GF-D8 (cell line): ENCODE results near the gene EFCAB6.

Experiments used
- DNase-seq: peaks from one replicate; lab custom pipeline; 2025; lab: John Stamatoyannopoulos, UW

EFCAB6 gene

DNA sequence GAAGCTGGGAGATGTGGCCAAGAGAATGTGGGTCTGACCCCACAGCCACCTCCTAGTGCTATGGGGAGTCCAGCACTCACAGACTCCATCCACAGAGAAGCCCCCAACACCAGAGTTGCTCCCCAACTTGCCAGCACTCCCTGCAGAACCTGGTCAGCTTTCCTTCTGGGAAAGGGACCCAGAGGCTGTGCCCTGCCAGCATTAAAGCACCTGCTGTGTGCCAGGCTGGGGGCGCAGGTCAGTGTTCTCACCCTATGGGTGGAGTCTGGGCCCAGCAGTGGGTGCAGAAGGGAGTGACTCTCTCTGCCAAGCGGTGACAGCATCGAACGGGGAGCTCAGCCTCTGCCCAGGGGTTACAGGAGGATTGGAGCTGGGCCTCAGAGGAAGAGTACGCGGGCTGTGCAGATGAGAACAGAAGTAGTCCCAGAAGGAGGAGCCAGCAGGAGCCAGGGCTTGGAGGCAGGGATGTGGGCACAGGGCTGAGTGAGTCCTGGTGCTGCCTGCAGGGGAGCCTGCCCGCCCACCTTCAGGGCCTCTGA is 285.9 kb downstream of the EFCAB6 start:
- DNase-seq = no peak

DNA sequence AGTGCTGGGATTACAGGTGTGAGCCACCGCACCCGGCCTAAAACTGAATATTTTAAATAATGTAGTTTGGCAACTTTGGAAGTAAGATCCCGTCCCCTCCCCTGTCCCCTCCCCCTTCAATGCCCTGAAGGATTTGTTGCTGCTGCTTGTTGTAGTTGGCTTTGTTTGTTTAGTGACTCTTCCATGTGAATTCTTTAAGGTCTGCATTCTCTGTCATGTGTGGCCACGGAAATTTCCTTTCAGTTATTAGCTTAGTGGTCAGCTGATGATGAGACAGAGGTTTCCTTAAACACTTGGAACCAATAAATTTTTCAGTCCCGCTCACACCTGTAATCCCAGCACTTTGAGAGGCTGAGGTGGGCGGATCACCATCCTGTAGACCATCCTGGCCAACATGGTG is 290.4 kb downstream of the EFCAB6 start:
- no peak for DNase-seq

DNA sequence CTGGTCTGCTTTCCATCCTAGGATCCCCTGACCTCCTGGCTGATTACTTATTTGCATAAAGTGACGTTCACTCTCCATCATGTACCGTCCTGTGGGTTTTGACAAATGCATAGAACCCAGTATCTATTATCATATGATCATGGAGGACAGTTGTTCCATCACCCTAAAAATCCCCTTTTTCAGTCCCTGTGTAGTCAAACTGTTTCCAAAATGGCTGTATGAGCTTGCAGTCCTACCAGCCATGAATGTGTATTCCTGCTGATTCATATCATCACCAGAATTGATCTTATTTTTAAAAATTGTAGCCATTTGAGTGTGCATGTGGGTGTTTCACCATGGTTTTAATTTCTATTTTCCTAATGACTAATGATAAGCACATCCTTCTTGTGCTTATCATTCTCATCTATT is 291.5 kb downstream of the EFCAB6 start:
- DNase-seq = no peak

DNA sequence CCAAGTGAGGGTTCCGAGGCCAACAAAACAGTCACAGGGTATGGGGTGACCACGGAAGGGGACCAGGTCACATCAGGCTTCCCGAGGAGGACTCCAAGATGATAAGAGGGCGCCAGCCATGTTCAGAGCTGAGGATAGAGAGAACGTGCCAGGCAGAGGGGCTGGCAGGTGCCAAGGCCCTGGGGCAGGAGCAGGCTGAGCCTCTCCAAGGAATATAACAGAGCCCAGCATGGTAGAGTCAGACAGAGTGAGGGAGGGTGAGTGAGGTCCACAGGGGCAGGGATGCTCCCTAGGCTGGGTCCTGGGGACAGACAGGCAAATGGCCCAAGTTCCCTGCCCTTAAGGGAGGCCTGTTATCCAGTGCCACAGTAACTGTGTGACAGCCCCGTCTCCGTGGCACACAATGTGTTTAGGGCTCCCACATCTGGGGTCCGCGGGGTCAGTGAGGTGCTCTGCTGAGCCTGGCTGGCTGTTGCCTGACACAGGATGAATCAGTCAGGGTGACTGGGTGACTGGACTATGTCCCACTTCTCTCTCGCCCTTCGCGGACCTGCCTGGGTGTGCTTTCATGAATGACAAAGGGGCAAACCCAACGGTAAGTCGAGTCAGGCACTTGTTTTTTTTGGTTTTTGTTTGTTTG is 295.0 kb downstream of the EFCAB6 start:
- DNase-seq = no peak

DNA sequence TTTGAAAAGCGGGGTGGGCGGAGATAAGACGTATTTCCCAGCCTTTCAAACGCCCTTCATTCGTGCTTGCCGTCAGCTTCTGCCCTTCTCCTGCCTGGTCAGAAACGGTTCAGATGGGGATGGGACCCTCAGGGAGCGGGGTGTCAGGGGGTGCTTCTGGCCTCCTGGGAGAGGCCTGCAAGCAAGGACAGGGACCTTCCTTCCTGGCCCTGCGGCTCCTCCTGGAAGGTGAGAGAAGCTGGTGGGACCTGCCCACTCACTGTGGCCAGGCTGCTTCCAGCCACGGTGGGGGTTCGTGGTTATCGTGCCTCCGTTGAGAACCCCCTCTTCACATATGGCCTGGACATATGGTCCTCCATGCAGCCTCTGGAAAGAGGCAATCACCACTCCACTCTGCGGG is 295.7 kb downstream of the EFCAB6 start:
- DNase-seq = no peak

DNA sequence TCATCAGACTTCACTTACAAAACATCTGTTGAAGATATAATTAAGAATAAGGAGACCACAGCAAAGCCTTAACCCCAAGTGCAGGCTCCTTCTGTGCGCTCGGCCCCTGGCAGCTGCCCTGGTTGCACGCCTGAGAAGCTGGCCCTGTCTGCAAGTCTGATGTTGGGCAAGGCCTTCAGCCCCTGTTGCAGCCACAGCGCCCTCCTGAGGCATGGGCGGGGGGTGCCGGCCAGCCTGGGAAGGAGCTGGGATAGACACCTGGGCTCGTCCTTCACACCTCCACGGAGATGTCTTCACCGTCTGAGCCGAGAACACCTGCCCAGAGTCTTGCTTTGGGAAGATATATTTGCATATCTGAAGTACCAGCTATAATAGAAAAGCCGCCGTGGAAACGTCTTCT is 296.2 kb downstream of the EFCAB6 start:
- DNase-seq = no peak

DNA sequence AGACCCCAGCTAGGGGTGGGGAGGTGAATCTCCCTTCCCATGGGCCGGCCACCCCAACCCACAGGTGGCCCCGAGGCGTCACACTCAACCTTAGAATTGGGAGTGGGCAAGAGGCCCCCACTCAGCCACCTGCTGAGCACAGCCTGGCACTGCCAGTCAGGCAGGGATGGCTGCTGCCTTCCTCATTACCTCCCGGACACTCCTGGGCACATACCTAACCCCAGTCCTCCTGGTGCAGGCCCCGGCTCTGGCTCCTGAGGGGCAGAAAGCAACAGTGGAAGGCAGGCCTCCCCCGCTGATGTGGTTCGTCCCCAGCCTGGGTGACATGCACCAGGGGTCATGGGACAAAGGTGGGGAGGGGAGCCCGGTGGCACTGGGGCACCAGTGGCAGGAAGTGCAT is 296.7 kb downstream of the EFCAB6 start:
- no peak for DNase-seq

DNA sequence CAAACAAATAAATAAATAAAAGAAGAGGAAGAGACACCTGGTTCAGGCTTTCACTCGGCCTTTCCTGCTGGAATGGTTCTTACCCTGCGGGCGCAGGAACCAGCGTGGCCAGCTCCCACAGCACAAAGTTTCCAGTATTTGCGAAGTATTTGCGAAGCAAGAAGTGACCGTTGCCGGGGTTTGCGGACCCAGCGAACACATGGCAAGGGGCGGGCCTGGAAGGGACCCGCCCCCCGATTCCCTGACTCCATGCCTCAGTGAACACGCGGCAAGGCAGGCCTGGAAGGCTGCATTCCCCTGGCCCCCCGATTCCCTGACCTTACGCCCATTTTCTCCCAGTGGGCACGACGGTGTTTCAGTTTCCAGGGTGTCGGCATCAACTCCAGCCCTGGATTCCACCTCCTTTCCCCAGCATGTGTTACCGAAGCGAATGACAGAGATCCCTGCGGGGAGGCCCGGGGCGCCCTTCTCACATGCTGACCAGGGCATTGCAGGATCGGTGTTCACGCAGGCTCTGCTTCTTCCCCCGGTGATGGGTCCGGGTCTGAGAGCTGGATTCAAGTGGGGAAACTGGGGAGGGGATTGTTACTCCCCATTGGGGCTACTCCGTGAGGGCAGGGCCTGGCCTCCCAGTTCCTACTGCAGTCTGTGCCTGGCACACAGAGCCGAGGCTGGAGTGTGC is 297.5 kb downstream of the EFCAB6 start:
- no peak for DNase-seq

DNA sequence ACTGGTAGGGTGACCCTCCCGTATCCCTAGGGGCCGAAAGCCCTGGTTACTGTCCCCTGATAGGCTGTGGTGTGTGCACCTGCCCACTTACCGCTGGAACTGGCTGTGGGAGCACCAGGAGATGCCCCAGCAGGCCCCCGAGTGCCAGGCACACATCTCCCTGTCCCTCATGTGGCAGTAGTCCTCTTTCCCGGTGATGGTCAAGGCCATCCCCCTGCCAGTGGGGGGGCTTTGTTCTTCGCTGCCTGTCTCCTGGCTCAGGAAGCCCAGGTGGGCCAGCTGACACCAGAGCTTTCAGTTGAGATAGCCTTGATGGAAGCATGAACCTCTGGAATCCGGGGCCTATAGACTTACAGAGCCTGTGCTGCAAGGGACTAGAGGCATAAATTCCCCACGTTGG is 299.8 kb downstream of the EFCAB6 start:
- no peak for DNase-seq

DNA sequence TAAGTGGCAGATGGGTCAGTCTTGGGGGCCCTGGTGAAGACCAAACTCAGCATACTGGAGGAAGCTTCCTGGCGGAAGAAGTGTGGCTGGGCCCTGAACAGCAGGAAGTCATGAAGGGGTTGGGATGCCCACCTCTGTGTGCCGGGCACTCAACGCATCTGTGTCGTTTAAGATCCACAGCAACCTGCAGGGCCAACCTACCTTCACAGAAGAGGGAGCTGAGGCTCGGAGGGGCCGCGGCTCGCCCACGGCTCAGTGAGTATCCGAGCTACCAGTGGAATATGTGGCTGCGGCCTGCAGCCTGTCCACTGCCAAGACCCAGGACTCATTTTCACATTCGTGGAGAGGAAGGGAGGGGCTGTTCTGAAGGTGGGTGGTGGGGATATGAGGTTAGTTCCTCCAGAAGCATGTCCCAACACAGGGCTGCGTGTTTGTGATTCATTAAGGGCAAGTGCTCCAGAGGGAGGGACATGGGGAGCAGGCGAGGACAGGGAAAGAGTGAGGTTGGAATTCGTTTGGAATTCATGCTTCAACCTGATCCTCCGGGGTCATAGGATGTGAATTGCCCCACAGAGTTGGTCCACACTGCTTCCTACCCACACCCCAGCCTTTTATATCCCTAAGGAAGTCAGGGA is 300.7 kb downstream of the EFCAB6 start:
- DNase-seq = no peak

DNA sequence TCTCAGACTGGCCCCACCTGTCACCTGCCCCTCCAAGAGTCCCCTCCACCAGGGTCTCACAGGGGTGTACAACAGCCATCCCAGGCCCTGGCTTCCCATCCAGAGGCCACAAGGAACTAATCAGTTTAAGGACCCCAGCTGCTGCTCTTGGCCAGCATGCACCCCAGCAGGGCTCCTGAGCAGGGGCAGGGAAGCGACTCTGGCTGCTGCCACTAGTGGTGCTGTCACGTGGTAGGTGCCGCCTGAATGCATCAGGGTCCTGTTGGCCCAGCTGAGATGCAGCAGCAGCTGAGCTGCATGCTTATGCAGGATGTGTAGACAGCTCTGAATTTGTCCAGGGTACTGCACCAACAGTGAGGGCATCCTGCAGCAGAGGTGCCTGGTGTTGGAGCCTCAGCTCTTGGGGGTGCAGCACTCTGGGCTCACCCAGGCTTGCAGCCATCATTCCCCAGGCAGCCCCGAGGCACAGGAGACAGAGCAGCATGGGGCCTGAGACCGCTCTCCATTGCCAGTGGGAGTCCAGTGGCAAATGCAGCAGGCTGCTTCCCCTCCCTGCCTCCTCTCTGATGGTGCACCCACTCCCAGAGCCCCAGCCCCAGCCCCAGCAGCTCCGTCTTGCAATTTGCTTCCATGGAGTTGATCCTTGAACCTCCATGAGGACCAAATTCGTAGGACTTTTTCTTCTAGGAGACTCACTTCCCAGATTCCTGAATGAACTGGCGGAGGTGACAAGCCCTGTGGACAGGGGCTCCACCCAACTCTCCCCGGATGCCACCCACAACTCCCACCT is 301.6 kb downstream of the EFCAB6 start:
- no peak for DNase-seq

DNA sequence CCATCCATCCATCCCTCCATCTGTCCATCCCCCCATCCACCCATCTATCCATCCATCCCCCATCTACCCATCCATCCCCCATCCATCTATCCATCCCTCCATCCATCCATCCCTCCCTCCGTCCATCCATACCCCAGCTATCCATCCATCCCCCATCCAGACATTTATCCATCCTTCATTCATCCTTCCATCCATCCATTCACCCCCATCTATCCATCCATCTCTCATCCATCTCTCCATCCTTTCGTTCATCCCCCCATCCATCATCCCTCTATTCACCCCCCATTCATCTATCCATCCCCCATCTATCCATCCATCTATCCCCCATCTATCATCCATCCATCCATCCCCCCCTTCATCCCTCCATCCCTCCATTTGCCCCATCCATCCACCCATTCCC is 302.8 kb downstream of the EFCAB6 start:
- no peak for DNase-seq

DNA sequence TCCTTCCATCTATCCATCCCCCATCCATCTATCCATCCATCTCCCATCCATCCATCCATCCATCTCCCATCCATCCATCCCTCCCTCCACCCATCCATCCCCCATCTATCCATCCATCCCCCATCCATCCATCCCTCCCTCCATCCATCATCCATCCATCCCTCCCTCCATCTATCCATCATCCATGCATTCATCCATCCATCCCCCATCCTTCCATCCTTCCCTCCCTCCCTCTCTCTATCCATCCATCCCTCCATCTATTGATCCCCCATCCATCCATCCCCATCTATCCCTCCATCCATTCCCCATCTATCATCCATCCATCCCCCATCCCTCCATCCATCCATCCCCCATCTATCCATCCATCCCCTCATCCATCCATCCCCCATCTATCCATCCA is 303.6 kb downstream of the EFCAB6 start:
- DNase-seq = no peak

DNA sequence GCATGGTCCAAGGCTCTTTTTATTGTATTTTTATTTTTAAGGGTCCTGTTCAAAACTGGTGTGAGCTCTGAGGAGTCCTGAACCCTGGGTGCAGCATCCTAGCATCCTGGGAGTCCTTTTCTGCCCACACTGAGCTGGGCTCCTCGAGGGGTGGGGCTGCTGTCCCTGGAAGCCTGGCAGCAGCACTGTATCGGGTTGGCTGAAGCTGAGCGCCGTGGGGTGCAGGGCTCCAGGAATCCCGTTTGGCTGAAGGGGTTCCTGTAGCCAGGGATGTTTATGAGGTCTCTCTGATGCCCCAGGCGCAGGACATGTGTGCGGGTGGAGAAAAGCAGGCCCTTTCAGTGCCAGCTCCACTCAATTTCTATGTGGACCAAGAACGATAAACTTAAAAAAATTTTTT is 304.9 kb downstream of the EFCAB6 start:
- DNase-seq = no peak

DNA sequence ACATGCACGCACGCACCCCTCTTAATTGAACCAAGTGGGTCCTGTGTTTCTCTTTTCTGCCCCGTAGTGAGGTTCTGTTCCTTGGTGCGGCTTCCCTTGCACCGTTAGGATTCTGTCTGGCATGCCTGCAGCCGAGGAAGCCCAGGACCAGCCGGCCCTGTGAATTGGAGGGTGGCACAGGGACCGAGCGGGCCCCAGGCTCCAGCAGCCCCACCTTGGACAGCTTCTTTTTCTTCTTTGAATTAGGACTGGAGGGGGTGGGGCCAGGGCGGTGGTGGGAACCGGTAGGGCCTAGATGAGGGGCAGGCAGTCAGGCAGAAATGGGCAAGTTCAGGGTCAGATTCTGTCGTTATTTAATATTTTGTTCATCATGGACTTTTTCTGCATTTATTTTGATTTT is 305.6 kb downstream of the EFCAB6 start:
- DNase-seq = no peak

DNA sequence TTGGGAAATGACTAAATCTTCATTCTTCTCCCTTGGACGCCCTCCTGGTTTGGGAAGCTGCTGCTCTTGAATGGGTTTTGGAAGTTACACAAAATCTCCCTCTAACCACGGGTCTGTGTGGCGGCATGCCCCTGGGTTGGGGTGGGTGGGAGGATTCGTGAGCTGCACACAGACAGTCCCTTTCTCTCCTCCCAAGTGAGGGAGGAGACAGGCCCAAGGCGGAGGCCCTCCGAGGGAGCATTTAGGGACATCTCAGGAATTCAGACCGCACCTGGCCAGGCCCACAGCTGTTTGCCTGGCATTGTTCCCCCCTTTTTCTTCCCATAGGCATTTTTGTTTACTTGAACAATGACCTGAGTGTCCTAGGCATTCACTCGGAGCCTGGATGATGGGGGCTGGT is 306.2 kb downstream of the EFCAB6 start:
- no peak for DNase-seq

DNA sequence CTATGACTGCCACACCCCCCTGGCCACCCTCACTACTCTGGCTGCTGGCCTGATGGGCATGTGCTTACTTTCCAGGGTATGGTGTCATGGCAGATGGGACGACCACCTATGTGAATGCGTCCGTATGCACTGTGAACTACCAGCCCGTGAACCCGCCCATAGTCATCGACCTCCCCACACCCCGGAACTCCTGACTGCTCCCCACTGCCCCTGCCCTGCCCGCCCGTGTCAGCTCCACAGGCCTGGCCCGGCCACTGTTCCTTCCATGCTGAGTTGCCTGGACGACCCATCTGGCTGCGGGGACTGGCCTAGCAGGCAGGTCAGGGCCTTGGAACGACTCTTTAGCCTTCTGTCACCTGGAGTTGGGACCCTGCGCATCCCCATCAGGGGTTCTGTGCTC is 306.7 kb downstream of the EFCAB6 start:
- DNase-seq = no peak

DNA sequence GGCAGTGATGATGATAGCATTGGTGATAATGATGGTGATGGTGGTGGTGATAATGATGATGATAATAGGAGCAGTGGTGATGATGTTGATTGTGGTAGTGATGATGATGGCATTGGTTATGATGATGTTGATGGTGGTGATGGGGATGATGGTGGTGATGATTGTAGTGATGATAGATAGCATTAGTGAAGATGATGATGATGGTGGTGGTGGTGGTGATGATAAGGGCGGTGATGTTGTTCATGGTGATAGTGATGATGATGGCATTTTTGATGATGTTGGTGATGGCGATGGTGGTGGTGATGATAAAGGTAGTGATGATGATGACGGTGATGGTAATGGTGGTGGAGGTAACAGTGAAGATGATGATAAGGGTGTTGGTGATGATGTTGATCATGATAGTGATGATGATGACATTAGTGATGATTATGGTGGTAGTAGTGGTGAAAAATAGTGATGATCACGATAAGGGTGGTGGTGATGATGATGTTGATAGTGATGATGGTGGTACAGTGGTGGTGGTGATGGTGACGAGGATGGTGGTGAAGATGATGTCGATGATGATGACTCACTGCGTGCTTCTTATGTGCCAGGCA is 307.3 kb downstream of the EFCAB6 start:
- no peak for DNase-seq

DNA sequence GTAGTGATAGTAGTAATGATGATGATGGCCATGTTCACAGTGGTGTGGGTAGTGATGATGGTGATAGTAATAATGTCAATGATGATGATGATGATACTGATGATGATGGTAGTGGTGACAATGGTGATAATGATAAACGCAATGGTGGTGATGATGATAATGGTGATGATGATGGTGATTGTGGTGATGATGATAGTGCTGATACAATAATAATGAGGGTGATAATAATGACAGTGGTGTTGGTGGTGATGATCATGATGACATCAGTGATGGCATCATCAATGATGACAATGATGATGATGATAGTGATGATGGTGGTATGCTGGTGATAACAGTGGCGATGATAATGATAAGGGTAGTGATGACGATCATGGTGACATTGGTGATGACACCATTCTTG is 308.0 kb downstream of the EFCAB6 start:
- DNase-seq = no peak

DNA sequence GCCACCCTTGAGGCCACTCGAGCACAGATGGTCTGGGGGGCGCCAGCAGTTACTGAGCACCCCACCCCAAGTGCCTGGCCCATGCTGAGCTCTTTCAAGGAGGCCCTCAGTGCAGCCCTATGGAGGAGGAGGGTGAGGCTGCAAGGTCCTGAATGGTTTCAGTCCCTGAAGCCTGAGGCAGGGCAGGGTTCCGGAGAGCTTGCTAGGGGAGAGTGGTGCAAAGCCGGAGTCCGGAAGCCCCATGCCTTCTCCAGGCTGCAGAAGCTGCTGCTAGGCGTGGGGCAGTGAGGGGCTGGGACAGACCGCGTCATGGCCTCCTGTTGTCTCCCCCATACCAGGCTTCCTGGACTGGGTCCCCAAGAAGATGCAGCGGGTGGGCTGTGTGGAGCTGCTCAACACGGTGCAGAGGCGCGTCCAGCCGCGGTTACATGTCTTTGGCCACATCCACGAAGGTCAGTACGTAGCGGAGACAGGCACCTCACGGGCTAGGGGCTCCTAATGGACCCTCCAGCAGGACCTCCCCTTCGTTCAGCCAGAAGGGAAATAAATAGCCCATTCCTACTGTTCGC is 309.7 kb downstream of the EFCAB6 start:
- no peak for DNase-seq

DNA sequence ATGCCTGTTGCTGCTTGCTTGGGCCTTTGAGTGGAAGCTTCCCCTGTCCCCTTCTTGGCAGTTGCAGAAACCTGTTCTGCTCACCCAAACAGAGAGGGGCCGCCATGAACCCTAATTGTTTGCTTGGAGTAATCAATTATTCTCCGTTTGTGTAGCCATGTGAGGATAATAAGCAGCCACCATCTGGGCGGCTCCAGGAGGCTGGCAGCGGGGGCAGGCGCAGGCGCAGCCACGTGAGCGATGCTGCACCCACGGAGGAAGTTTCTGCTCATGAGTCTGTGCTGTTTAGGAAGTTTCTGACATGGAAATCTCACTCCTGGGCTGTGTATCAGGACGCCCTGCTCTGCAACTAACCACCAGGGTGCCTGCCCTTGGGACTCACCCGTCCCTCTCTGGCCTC is 310.2 kb downstream of the EFCAB6 start:
- no peak for DNase-seq
